ENCODE results near the gene CNNM4.

Gene CNNM4

GRCh38 chr2:96772903-96773671, 12.4 kb downstream of the CNNM4 start:
- no peak overlapping the region for H3K4me3 ChIP-seq
- DNase-seq (ENCODE audit: low spot score) = no peak
- H3K27ac ChIP-seq = no peak overlapping the region
- no peak for TF ChIP-seq CTCF (IDR thresholded peaks at IDR 0.05)

GRCh38 chr2:96773922-96774321, 13.2 kb downstream of the CNNM4 start:
- no peak for DNase-seq (ENCODE audit: low spot score)
- no peak overlapping the region for H3K4me3 ChIP-seq
- TF ChIP-seq CTCF (IDR thresholded peaks at IDR 0.05) = no peak
- no peak overlapping the region for H3K27ac ChIP-seq

DNA sequence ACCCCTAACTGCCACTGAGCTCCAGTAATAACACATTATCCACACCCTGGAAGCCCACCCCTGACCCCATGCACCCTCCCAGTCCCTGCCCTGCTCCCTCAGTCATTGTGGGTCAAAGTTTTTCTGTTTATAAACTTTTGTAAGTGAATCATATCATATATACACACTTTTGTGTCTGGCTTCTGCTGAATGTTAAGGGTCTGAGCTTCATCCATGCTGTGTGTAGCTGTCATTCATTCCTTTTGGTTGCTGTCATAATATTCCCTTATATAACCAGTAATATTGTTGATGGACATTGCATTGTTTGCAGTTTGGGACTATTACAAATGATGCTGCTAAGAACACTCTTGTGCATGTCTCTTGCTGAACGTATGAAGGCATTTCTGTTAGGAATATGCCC, 14.5 kb downstream of the CNNM4 start:
- Histone ChIP-seq H3K4me3 (no peak overlapping the region), H3K27ac (no peak overlapping the region)
- DNase-seq (ENCODE audit: low spot score) = no peak
- no peak for TF ChIP-seq CTCF (IDR thresholded peaks at IDR 0.05)

DNA sequence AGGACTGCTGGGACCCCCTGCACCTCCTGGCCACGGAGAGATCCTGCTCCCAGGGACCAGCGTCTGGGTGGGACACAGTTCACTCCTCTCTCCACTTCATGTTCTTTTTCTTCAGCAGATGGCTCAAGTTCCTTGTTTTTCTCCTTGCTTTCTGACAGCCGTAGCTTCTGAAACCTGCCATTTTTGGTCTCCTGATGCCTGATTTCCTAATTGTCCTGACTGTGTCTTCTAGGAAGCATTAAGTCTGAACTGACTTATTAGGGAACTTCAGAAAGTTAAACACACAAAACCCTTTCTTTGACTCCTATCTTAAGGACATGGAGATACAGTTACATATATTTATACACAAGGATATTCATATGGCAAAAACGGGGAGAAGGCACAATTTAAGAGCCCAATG, 22.7 kb downstream of the CNNM4 start:
- DNase-seq (ENCODE audit: low spot score) = no peak
- H3K4me3 ChIP-seq = no peak overlapping the region
- H3K27ac ChIP-seq = no peak overlapping the region
- no peak for TF ChIP-seq CTCF (IDR thresholded peaks at IDR 0.05)

GRCh38 chr2:96787411-96787810, 26.7 kb downstream of the CNNM4 start:
- TF ChIP-seq CTCF (IDR thresholded peaks at IDR 0.05) = no peak
- no peak for DNase-seq (ENCODE audit: low spot score)
- Histone ChIP-seq H3K4me3 (no peak overlapping the region), H3K27ac (no peak overlapping the region)

DNA sequence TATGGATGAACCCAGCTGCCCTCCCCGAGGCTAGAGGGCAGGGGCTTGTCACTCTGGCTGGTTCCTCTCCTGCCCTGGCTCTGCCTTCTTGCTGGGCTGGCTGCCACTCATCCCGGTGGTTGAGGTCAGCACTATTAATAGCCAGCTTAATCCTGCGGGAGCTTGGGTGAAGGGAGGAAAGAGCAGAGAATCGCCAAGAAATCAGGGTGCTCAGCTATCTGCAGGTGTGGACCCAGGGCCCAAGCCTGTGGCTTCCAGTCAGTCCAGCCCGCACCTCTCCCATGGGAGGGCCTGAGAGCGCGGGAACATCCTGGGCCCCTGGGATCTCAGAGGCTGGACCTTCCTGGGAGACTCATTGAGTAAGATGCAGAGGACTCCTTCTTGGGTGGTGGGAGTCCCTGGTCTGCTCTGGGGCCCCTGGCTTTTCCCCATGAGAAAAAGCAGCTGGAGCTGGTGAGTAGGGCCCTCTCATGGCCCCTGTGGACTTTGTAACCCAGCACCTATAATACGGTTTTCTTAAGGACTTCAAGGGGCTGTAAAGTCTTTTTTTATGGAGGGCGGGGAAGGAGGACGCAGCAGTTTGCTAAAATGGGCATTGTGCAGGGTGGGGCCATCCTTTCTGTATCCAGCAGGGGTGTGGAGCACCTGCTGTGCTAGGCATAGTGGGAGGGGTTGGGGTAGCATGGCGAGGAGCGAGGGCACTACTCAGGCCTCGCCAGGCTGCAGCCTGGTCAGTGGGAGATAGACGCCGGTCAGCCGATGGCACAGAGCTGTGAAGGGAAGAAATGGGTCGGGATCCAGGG, 27.9 kb downstream of the CNNM4 start:
- TF ChIP-seq CTCF (IDR thresholded peaks at IDR 0.05) = no peak
- no peak overlapping the region for H3K4me3 ChIP-seq
- no peak for DNase-seq (ENCODE audit: low spot score)
- peak overlapping the region; percentile 46 to 63 for H3K27ac ChIP-seq

DNA sequence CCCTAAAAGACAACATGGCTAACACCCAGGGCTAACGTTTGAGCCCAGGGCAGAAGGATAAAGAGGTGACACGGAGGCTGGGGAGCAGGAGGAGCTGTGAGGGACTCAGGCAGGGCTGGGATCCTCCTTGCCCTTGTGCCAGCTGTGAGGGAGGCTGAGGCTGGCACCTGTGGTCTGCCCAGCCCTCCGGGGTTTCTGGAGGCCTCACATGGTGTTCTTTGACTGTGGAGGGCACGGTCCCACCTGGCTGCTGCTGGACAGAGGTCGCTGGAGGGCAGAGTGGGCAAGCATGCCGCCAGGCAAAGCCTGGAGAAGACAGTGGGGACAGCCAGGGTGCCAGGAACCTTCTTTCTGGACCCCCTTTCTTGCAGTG, 28.5 kb downstream of the CNNM4 start:
- no peak for DNase-seq (ENCODE audit: low spot score)
- no peak overlapping the region for H3K4me3 ChIP-seq
- TF ChIP-seq CTCF (IDR thresholded peaks at IDR 0.05) = no peak
- H3K27ac ChIP-seq = no peak overlapping the region
